Measurements from ENCODE around the gene PGAP3.

PGAP3 gene

DNA sequence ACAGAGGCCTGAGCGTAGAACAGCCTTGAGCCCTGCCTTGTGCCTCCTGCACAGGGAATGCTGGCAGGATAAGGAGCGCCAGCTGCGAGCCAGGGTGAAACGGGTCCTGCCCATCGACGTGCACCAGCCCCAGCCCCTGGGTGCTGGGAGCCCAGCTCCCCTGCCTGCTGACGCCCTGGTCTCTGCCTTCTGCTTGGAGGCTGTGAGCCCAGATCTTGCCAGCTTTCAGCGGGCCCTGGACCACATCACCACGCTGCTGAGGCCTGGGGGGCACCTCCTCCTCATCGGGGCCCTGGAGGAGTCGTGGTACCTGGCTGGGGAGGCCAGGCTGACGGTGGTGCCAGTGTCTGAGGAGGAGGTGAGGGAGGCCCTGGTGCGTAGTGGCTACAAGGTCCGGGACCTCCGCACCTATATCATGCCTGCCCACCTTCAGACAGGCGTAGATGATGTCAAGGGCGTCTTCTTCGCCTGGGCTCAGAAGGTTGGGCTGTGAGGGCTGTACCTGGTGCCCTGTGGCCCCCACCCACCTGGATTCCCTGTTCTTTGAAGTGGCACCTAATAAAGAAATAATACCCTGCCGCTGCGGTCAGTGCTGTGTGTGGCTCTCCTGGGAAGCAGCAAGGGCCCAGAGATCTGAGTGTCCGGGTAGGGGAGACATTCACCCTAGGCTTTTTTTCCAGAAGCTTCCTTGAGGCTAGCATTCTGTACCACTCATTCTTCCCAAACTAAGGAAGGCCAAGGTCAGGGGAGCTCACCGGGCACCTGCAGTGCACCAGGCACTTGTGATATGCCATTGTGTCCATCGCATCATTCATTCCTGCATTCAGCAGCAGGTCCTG is 17.7 kb downstream of the PGAP3 start:
- DNase-seq: no peak

DNA sequence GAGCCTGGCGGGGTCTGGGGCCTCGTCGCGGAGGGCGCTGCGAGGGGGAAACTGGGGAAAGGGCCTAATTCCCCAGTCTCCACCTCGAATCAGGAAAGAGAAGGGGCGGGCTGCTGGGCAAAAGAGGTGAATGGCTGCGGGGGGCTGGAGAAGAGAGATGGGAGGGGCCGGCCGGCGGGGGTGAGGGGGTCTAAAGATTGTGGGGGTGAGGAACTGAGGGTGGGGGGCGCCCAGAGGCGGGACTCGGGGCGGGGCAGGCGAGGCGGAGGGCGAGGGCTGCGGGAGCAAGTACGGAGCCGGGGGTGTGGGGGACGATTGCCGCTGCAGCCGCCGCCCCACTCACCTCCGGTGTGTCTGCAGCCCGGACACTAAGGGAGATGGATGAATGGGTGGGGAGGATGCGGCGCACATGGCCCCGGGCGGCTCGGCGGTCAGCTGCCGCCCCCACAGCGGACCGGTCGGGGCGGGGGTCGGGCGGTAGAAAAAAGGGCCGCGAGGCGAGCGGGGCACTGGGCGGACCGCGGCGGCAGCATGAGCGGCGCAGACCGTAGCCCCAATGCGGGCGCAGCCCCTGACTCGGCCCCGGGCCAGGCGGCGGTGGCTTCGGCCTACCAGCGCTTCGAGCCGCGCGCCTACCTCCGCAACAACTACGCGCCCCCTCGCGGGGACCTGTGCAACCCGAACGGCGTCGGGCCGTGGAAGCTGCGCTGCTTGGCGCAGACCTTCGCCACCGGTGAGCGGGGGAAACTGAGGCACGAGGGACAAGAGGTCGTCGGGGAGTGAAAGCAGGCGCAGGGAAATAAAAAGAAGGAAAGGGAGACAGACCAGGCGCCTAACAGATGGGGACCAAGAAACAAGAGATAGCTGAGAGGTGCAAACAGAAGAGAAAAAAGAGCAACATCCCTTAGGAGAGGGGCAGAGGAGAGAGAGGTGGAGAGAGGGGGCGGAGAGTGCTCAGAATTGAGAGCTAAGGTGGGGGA is 19.6 kb downstream of the PGAP3 start, which contains the start of gene PNMT:
Gene PNMT, plus strand, starts transcription at position 509 of the 980 bp plus-strand sequence. Its CDS starts 23 bp downstream, at position 532.
- peak; percentile 42 for DNase-seq

GRCh38 chr17:39667262-39667944 is 20.5 kb downstream of the PGAP3 start:
- DNase-seq: no peak

DNA sequence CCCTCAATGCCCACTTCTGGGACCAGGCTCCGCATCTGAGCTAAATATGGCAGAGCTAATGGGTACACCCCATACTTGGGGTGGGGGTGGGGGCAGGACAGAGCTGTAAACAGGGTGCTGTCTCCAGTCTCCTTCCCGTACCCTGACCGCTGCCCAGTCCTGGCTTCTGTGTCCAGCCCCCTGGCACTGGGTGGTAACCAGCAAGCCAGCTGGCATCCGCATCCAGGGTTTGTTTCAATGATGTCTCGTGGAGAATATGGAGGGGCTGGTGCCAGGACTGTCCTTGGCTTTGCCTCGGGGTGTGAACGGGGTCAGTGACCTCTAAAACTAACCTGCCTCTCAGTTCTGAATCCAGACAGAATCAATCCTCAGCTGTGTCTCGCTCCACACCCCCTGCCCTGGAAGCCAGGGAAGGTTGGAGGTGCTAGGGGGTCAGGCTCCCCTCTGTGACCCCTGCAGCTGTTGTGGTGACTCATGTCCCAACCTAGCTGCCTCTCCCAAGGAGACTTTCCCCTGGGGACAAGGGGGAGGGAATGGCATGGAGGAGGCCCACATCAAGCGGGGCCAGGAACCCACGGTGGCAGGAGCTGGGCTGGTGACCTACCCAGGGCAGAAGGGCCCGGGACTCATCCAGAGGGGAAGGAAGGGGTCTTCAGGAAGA is 21.1 kb downstream of the PGAP3 start:
- DNase-seq: no peak

DNA sequence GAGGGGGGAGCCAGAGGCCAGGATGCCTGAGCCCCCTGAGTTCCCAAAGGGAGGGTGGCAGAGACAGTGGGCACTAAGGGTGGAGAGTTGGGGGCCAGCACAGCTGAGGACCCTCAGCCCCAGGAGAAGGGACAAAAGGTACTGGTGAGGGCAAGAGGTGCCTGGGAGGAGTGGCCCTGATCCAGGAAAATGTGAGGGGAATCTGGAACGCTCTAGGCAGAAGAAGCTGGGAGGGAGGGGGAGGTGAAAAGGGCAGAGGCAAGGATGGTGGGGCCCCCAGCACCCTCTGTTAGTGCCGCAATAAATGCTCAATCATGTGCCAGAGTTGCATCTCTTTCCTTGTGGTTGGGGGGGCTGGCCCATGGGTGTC is 21.6 kb downstream of the PGAP3 start:
- no peak for DNase-seq

DNA sequence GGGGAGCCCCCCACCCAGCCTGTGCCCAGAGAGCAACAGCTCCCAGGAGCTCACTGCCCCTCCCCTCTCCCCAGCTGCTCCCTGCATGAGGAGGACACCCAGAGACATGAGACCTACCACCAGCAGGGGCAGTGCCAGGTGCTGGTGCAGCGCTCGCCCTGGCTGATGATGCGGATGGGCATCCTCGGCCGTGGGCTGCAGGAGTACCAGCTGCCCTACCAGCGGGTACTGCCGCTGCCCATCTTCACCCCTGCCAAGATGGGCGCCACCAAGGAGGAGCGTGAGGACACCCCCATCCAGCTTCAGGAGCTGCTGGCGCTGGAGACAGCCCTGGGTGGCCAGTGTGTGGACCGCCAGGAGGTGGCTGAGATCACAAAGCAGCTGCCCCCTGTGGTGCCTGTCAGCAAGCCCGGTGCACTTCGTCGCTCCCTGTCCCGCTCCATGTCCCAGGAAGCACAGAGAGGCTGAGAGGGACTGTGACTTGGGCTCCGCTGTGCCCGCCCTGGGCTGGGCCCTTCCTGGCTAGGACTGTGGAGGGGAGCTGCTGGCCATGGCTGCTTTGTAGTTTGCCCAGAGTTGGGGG is 22.1 kb downstream of the PGAP3 start:
- no peak for DNase-seq

- no peak for DNase-seq
Observed at GRCh38 chr17:39664581-39665561, 23.0 kb downstream of the PGAP3 start, which contains the start of gene TCAP. Gene TCAP, plus strand, starts transcription at chr17:39665349. Its CDS starts 11 bp downstream, at chr17:39665360.

- no peak for DNase-seq
Observed at GRCh38 chr17:39663688-39664580, 23.9 kb downstream of the PGAP3 start.

DNA sequence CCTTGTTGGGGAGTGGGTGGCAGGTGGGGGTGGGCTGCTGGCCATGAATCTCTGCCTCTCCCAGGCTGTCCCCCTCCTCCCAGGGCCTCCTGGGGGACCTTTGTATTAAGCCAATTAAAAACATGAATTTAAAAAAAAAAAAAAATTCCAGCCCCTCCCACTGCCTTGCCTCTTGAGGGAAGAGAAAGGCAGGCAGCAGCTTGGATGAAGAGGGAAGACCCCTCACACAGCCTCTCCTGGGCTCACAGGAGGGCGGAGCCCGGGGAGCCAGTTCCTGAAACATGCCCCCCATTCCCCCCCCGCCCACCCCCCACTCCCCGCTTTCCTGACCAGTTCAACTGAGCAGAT is 24.5 kb downstream of the PGAP3 start:
- DNase-seq: no peak

GRCh38 chr17:39662551-39663339 is 25.1 kb downstream of the PGAP3 start:
- no peak for DNase-seq

DNA sequence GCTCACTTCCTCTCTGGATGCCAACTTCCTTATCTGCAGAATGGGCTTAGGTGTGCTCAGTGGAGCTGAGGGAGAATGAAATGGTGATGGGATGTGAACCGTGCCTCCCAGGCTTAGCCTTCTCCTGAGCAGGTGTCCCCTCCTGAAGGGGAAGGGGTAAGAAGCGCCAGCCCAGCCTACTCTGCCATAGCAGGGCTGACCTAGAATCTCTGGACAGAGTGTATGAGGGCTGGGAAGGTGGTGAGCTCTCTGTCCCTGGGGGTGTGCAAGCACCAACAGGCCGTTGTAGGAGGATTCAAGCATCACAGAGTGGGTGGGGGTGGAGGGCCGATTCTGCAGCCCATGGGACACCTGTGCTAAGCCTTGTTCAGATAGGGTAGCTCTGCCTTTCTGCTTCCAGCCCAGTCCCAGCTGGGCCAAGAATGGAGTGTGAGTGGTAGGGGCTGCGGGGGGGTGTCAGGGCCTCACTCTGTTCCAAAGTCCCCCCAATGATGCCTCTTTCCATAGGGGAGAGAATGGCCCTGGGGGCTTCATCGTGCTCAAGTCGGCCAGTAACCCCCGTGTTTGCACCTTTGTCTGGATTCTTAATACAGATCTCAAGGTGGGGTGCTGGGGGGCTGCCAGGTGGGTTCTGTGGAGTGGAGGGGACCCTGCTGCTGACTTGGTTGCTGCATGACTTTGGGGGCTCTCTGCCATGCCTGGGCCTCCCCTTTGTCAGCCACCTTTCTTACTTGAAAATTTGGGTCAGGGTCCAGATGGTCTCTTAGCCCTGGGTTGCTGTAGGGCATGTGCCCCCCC is 25.9 kb downstream of the PGAP3 start:
- DNase-seq: no peak

DNA sequence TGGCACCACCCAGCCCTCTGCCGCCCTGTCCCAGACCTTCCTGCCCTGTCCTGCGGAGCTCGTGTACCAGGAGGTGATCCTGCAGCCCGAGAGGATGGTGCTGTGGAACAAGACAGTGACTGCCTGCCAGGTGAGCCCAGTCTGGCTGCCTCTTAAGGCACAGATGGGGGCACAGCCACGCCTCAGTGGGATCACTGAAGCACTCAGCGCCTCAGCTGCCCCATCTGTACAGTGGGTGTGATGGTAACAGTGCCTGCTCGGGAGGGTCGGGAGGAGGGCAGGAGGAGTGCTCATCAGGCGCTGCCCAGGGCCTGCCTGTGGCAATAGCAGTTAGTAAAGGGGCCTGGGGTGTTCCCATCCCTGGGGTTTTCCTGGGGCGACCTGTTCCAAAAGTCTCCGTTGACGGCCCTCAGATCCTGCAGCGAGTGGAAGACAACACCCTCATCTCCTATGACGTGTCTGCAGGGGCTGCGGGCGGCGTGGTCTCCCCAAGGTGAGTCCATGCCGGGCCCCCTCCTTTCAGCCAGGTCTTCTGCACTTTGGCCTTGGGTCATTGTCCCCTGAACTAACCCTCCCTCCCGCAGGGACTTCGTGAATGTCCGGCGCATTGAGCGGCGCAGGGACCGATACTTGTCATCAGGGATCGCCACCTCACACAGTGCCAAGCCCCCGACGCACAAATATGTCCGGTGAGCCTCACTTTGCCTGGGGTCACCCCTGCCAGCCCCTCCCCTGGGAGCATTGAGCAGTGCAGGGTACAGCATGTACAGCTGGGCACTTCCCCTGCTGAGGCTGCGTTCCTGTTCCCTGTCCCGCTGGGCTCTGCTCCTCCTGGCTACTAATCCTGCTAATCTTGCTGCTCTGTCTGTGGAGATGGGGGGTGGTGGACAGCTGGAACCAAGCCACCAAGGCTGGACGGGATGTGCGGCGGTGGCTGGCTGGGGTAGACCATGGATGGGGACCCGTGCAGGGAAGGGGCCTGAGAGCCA is 27.2 kb downstream of the PGAP3 start:
- no peak for DNase-seq

DNA sequence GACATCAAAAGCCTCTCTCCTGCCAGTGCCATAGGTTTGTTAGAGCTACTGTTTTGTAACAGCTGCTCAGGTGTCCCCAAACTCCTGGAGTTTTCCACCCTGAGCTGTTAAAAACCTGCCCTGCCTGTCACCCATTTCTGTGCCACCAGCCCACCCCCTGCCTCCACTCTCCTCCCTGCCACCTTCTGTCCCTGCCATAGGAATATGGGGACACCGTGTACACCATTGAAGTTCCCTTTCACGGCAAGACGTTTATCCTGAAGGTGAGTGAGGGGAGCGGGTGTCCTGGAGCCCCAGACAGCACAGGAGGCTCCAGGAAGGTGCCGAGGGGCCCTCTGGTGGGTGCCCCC is 27.9 kb downstream of the PGAP3 start:
- DNase-seq: no peak

DNA sequence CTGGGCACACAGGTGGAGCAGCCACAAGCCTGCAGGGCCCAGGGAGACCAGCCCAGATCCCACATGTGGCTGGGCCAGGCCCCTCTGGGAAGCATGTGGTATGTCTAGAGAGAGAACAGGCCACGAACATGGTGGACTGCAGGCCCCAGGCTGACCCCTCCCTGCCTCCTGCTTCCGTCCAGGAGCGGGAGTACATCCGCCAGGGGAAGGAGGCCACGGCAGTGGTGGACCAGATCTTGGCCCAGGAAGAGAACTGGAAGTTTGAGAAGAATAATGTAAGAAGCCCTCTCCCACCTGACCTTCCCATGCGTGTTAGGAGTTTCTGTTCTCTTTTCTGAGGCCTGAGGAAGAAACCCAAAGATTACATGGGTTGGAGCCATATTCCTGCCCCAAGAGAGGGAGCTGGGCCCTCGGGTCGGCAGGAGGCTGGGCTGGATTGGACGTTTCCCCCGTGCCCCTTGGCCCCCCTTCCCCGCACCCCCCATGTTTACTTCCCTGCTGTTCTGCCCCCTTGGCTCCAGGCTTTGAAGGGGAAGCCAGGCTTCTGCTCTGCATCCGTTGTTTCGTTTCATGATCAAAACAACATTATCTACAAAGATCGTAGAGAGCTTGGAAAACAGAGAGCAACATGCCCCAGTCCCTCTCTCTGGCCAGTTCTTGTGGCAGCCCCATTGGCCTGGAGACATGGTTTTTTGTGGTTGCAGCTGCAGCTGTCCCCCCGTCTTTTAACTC is 28.4 kb downstream of the PGAP3 start:
- DNase-seq: no peak

DNA sequence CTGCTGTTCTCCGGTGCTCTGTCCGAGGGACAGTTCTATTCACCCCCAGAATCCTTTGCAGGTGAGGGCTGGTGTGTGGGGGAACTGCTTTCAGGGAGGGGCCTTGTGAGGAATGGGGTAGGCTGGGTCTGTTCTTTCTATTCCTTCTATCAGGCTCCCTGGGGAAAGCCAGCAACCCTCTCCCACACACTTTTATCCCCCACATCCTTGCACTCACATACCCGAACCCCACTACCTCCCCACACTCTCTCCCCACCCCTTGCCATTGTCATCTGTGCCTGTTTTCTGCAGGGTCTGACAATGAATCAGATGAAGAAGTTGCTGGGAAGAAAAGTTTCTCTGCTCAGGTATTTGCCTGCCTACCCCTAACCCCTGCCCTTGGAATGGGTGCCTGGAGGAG is 29.1 kb downstream of the PGAP3 start:
- DNase-seq: no peak

- no peak for DNase-seq
Observed at GRCh38 chr17:39658346-39658745, 29.5 kb downstream of the PGAP3 start.
